GM12878 (cell line): ENCODE measurements around the gene EIF4EBP2. TPM values are rescaled to one million over a fixed set of nuclear protein-coding genes. Genes with fewer than 3 reads are reported as not detected.

Experiments
- ATAC-seq: fragments of 200-7000 bp; cut with Tn5 transposase; 3 replicates; pipeline ENCODE4 v1.9.1; 2020; ENCODE audit warnings: mild to moderate bottlenecking, moderate library complexity
- BruUV-seq: library from RNA; stranded (reverse); fragments of 400-500 nt; replicated peaks from 2 replicates; lab custom pipeline; 2021; lab: Mats Ljungman, UMichigan
- CTCF ChIA-PET: fragments of 300-600 bp; sonication (Branson Sonifier 250); formaldehyde crosslinking; extraction: SDS; loops from one replicate; lab custom pipeline; 2021; ENCODE audit warnings: inconsistent platforms; lab: Yijun Ruan, JAX
- POLR2A ChIA-PET: fragments of 350-600 bp; formaldehyde crosslinking; extraction: SDS; loops from one replicate; lab custom pipeline; 2021; ENCODE audit warnings: inconsistent platforms; lab: Charles Lee
- RAD21 ChIA-PET: fragments of 300-600 bp; sonication (Branson Sonifier 250); formaldehyde crosslinking; loops from one replicate; lab custom pipeline; 2023; ENCODE audit warnings: antibody characterized with exemption; ENCODE audit not compliant: unreplicated experiment; lab: Charles Lee
- SMC1A ChIA-PET: fragments of 300-600 bp; sonication (Branson Sonifier 250); formaldehyde crosslinking; loops from one replicate; lab custom pipeline; 2023; ENCODE audit not compliant: unreplicated experiment, uncharacterized antibody; lab: Charles Lee
- DNase-seq: peaks from one replicate; pipeline ENCODE4 v3.0.0-alpha.2; 2011; ENCODE audit warnings: low read depth, low spot score
- FAIRE-seq: peaks from 3 replicates; lab custom pipeline; 2011; peaks lifted over from hg19 to GRCh38; lab: Jason Lieb, UNC
- H2AFZ ChIP-seq: 2 replicates; pipeline ENCODE4 v1.6.0; 2011; ENCODE audit warnings: low read depth, low read length, control low read depth; ENCODE audit not compliant: control insufficient read depth
- H3K27ac ChIP-seq: 2 replicates; pipeline ENCODE4 v1.5.1; 2011; ENCODE audit warnings: control low read depth; ENCODE audit not compliant: control insufficient read depth, insufficient read depth
- H3K27me3 ChIP-seq, 2 experiments: replicated peaks in 1 of 2; 2 replicates each; pipeline versions ENCODE4 v1.6.0 to v1.6.1; 2011; ENCODE audit warnings: low read length in 1 of 2; ENCODE audit not compliant: control insufficient read depth in 2 of 2, insufficient read depth in 2 of 2
- H3K36me3 ChIP-seq, 2 experiments: 2 replicates each; pipeline ENCODE4 v1.5.1; 2011; ENCODE audit warnings: low read length in 1 of 2; ENCODE audit not compliant: control insufficient read depth in 2 of 2, insufficient read depth in 2 of 2
- H3K4me1 ChIP-seq: 2 replicates; pipeline ENCODE4 v1.6.1; 2011; ENCODE audit warnings: mild to moderate bottlenecking, low read length, moderate library complexity, mixed read lengths; ENCODE audit not compliant: control insufficient read depth, insufficient read depth
- H3K4me2 ChIP-seq: 2 replicates; pipeline ENCODE4 v1.6.0; 2011; ENCODE audit warnings: control low read depth; ENCODE audit not compliant: control insufficient read depth, insufficient read depth
- H3K4me3 ChIP-seq: fragments of 200-600 bp; sonication (generic); 2 replicates; pipeline ENCODE4 v1.5.1; 2016
- H3K79me2 ChIP-seq: 2 replicates; pipeline ENCODE4 v1.6.0; 2011; ENCODE audit warnings: low read length; ENCODE audit not compliant: control insufficient read depth, insufficient read depth
- H3K9ac ChIP-seq: 2 replicates; pipeline ENCODE4 v1.8.0; 2011; ENCODE audit warnings: low read length, control low read depth, mixed read lengths; ENCODE audit not compliant: control insufficient read depth, insufficient read depth
- H3K9me3 ChIP-seq: replicated peaks from 3 replicates; pipeline ENCODE4 v1.5.1; 2011; ENCODE audit warnings: mild to moderate bottlenecking, low read length; ENCODE audit not compliant: control insufficient read depth, insufficient read depth
- H4K20me1 ChIP-seq: 2 replicates; pipeline ENCODE4 v1.6.0; 2011; ENCODE audit not compliant: control insufficient read depth, insufficient read depth
- BHLHE40 ChIP-seq, 2 experiments: fragments of 450-650 bp in 1 of 2; IDR thresholded peaks; 2 replicates each; pipeline ENCODE4 v1.6.1; 2011 to 2017; ENCODE audit warnings: low read depth in 2 of 2, borderline replicate concordance in 1 of 2, improper control_type of control experiment in 1 of 2, low read length in 1 of 2, mild to moderate bottlenecking in 1 of 2
- CHD1 ChIP-seq: IDR thresholded peaks from 2 replicates; pipeline ENCODE4 v1.6.1; 2012; ENCODE audit warnings: low read depth, low read length, improper control_type of control experiment
- ETV6 ChIP-seq, 2 experiments: fragments of 450-650 bp in 1 of 2; IDR thresholded peaks in 1 of 2; conservative IDR thresholded peaks in 1 of 2; 2 replicates each; pipeline ENCODE4 v1.6.1; 2014; ENCODE audit warnings: antibody characterized with exemption in 1 of 2, borderline replicate concordance in 1 of 2, low read depth in 1 of 2, mild to moderate bottlenecking in 1 of 2, moderate library complexity in 1 of 2
- EZH2 ChIP-seq: IDR thresholded peaks from 2 replicates; pipeline ENCODE4 v1.6.1; 2012; ENCODE audit warnings: low read depth, mild to moderate bottlenecking, control low read depth, inconsistent platforms, low read length, borderline replicate concordance; ENCODE audit not compliant: control insufficient read depth
- GATAD2B ChIP-seq: fragments of 450-650 bp; conservative IDR thresholded peaks from 2 replicates; pipeline ENCODE4 v1.6.1; 2017; ENCODE audit warnings: low read depth, mild to moderate bottlenecking, moderate library complexity
- IRF5 ChIP-seq: fragments of 450-650 bp; IDR thresholded peaks from 2 replicates; pipeline ENCODE4 v1.6.1; 2017; ENCODE audit warnings: borderline replicate concordance
- MXI1 ChIP-seq: fragments of 150-350 bp; IDR thresholded peaks from 2 replicates; pipeline ENCODE4 v1.6.1; 2011; ENCODE audit warnings: low read depth, mild to moderate bottlenecking, inconsistent platforms, low read length, improper control_type of control experiment
- MYC ChIP-seq: IDR thresholded peaks from 2 replicates; pipeline ENCODE4 v1.6.1; 2011; ENCODE audit warnings: mild to moderate bottlenecking, low read length, moderate library complexity, inconsistent platforms; ENCODE audit not compliant: insufficient read depth, insufficient replicate concordance, insufficient read length, severe bottlenecking
- NBN ChIP-seq: fragments of 450-650 bp; IDR thresholded peaks from 2 replicates; pipeline ENCODE4 v1.6.1; 2016
- SP1 ChIP-seq: IDR thresholded peaks from one replicate; pipeline ENCODE4 v1.6.1; 2011; ENCODE audit warnings: low read depth, low read length
- SUPT20H ChIP-seq: IDR thresholded peaks from 2 replicates; pipeline ENCODE4 v1.6.1; 2011; ENCODE audit warnings: low read depth, mild to moderate bottlenecking, low read length, moderate library complexity, borderline replicate concordance; ENCODE audit not compliant: control insufficient read depth
- TCF12 ChIP-seq: IDR thresholded peaks from 2 replicates; pipeline ENCODE4 v1.6.1; 2011; ENCODE audit warnings: low read depth, mild to moderate bottlenecking, low read length
- ZNF217 ChIP-seq: fragments of 450-650 bp; IDR thresholded peaks from 2 replicates; pipeline ENCODE4 v1.6.1; 2017; ENCODE audit warnings: antibody characterized with exemption, mild to moderate bottlenecking
- WGBS: methylation state at CpG from one replicate; pipeline ENCODE4 v1.1.6; 2016; ENCODE audit warnings: low lambda C conversion rate; ENCODE audit not compliant: insufficient replicate concordance, insufficient coverage; ENCODE audit errors: missing lambda C conversion rate; 5-methylcytosine and 5-hydroxymethylcytosine counted together
- in situ Hi-C: fragments of 300-500 bp; cut with MboI; formaldehyde crosslinking; loops from 9 replicates; pipeline ENCODE4 v1.14.3; 2018; ENCODE audit warnings: mixed read lengths
- intact Hi-C: fragments of 100-400 bp; cut with micrococcal nuclease; formaldehyde crosslinking; loops from one replicate; pipeline ENCODE4 v1.14.2; 2022; ENCODE audit not compliant: unreplicated experiment
- polyA plus RNA-seq, 11 experiments: library from polyadenylated mRNA; depleted of rRNA in 4 of 11; unstranded in 6 of 11; stranded (reverse) in 5 of 11; fragments of >200 nt; fragmentation: Nextera tagmentation in 4 of 11; fragmentation: Illumina TruSeq in 1 of 11; extraction: Ambion mirVana in 4 of 11; extraction: Trizol in 1 of 11; gene quantifications; 1 replicate in 1 of 11; 2 replicates in 10 of 11; pipeline versions ENCODE4 v1.2.1 to v1.2.3, GENCODE V29; 2011 to 2016; ENCODE audit warnings: inconsistent platforms in 2 of 11, missing spikeins in 2 of 11, low read depth in 1 of 11
- total RNA-seq, 4 experiments: library from RNA; depleted of rRNA in 3 of 4; stranded (reverse); fragments of >200 nt in 3 of 4; fragmentation: Illumina TruSeq in 1 of 4; extraction: Trizol in 1 of 4; gene quantifications; 2 replicates each; pipeline versions ENCODE4 v1.2.1 to v1.2.3, GENCODE V29; 2013 to 2021
- TF ChIP-seq, protein P1 (sequence below): fragments of 450-650 bp; IDR thresholded peaks from 2 replicates; pipeline ENCODE4 v1.6.1; 2017; ENCODE audit warnings: mild to moderate bottlenecking
- TF ChIP-seq, protein P2 (sequence below): IDR thresholded peaks from 2 replicates; pipeline ENCODE4 v1.6.1; 2011; ENCODE audit warnings: mild to moderate bottlenecking, low read depth, low read length, moderate library complexity; ENCODE audit not compliant: insufficient replicate concordance
- TF ChIP-seq, protein P3 (sequence below): fragments of 450-650 bp; IDR thresholded peaks from 2 replicates; pipeline ENCODE4 v1.6.1; 2016; ENCODE audit warnings: mild to moderate bottlenecking

EIF4EBP2 gene
- total and polyA plus RNA-seq, 10 of the 15 experiments (the other 5 are each of a cell fraction or from before 2014, with no cell fraction given): 14.4 to 51.3 (median 28.9) TPM

- Histone ChIP-seq H3K9me3 (no peaks in the 10 kb centered on the region; the same call in 2 of the 3 replicates), H2AFZ (peak overlapping the region; percentile 40), H3K4me3 (no peak overlapping the region), H3K4me1 (peaks cover 60% of the 10 kb centered on the region), H3K27me3 (no peaks in the 10 kb centered on the region), H3K9ac (peak overlapping the region; percentile 52; the same call in 1 of the 2 replicates), H3K36me3 (no peaks in the 10 kb centered on the region; a peak in 1 of 4 replicates), H4K20me1 (no peaks in the 10 kb centered on the region), H3K79me2 (peaks cover 11% of the 10 kb centered on the region), H3K27ac (peak overlapping the region; percentile 88), H3K4me2 (0 out of 2 replicates have a peak overlapping the region, but pooled peaks have one; percentile 65)
- CTCF ChIA-PET: interaction anchor here (0.8 to 26.0 kb wide), 7 partner anchors 9 to 212 kb away, joined by 3 to 756 read pairs (median 4); partner anchors contain the start of gene TYSND1
- no TSS peak for BruUV-seq
- intact Hi-C loops: loop anchor here (5.0 kb wide), 1 partner anchor 191 kb away; no protein-coding TSS in a partner anchor
- FAIRE-seq (no peak), DNase-seq (no peak), ATAC-seq (no peak)
- POLR2A ChIA-PET: interaction anchor here (0.6 to 4.1 kb wide), 3 partner anchors 94 to 137 kb away, joined by 3 to 24 read pairs (median 3); no protein-coding TSS in a partner anchor
- in situ Hi-C loops: loop anchor here (5.0 kb wide), 2 partner anchors 86 to 131 kb away; no protein-coding TSS in a partner anchor
- SMC1A ChIA-PET: interaction anchor here (0.6 to 10.4 kb wide), 7 partner anchors 10 to 184 kb away, joined by 3 to 408 read pairs (median 5); no protein-coding TSS in a partner anchor
- TF ChIP-seq EZH2 (no peak), CHD1 (no peak), TCF12 (no peak), GATAD2B (no peak), SP1 (no peak), IRF5 (no peak), BHLHE40 (IDR thresholded peaks at IDR 0.05; ENCODE audit: borderline replicate concordance in 1 of 2, low read depth in 2 of 2, low read length in 1 of 2) (no peak), SUPT20H (no peak), ZNF217 (no peak), NBN (no peak), MYC (no peak), MXI1 (no peak), ETV6 (conservative IDR thresholded peaks at IDR 0.05 in 1 of 2, IDR thresholded peaks at IDR 0.05 in 1 of 2; ENCODE audit: borderline replicate concordance in 1 of 2, low read depth in 1 of 2) (no peak)
- TF ChIP-seq, protein P1, sequence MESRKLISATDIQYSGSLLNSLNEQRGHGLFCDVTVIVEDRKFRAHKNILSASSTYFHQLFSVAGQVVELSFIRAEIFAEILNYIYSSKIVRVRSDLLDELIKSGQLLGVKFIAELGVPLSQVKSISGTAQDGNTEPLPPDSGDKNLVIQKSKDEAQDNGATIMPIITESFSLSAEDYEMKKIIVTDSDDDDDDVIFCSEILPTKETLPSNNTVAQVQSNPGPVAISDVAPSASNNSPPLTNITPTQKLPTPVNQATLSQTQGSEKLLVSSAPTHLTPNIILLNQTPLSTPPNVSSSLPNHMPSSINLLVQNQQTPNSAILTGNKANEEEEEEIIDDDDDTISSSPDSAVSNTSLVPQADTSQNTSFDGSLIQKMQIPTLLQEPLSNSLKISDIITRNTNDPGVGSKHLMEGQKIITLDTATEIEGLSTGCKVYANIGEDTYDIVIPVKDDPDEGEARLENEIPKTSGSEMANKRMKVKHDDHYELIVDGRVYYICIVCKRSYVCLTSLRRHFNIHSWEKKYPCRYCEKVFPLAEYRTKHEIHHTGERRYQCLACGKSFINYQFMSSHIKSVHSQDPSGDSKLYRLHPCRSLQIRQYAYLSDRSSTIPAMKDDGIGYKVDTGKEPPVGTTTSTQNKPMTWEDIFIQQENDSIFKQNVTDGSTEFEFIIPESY: no peak
- TF ChIP-seq, protein P2, sequence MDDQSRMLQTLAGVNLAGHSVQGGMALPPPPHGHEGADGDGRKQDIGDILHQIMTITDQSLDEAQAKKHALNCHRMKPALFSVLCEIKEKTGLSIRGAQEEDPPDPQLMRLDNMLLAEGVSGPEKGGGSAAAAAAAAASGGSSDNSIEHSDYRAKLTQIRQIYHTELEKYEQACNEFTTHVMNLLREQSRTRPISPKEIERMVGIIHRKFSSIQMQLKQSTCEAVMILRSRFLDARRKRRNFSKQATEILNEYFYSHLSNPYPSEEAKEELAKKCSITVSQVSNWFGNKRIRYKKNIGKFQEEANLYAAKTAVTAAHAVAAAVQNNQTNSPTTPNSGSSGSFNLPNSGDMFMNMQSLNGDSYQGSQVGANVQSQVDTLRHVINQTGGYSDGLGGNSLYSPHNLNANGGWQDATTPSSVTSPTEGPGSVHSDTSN: peak; percentile 49
- TF ChIP-seq, protein P3, sequence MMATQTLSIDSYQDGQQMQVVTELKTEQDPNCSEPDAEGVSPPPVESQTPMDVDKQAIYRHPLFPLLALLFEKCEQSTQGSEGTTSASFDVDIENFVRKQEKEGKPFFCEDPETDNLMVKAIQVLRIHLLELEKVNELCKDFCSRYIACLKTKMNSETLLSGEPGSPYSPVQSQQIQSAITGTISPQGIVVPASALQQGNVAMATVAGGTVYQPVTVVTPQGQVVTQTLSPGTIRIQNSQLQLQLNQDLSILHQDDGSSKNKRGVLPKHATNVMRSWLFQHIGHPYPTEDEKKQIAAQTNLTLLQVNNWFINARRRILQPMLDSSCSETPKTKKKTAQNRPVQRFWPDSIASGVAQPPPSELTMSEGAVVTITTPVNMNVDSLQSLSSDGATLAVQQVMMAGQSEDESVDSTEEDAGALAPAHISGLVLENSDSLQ: peak; percentile 42
- RAD21 ChIA-PET: interaction anchor here (1.1 to 19.9 kb wide), 2 partner anchors 134 to 212 kb away, joined by 4 to 675 read pairs; partner anchors contain the start of genes PPA1 and TYSND1
- WGBS: 2% methylated on average over 5 of the region's 5 CpGs
These were observed 45.5 kb upstream of the EIF4EBP2 start for GRCh38 chr10:70358446-70358845.
